Neural crest cell (in vitro differentiated cells): ENCODE data around the gene DOCK10. TPM values are rescaled to one million over a fixed set of nuclear protein-coding genes. Genes with fewer than 3 reads are reported as not detected.

ENCODE experiments used
- DNase-seq: peaks from one replicate; pipeline ENCODE4 v3.0.0; 2021; ENCODE audit warnings: low read depth, mixed read lengths, low spot score
- H3K27ac Mint-ChIP-seq: one replicate; pipeline ENCODE4 v1.8.0; 2021; ENCODE audit warnings: mild to moderate bottlenecking, mixed read lengths; ENCODE audit not compliant: unreplicated experiment
- H3K27me3 Mint-ChIP-seq: 2 replicates; pipeline ENCODE4 v1.8.0; 2021; ENCODE audit warnings: low read depth, mild to moderate bottlenecking, mixed read lengths
- H3K36me3 Mint-ChIP-seq: 2 replicates; pipeline ENCODE4 v1.8.0; 2021; ENCODE audit warnings: low read depth, mild to moderate bottlenecking, mixed read lengths
- H3K4me1 Mint-ChIP-seq: 2 replicates; pipeline ENCODE4 v1.8.0; 2021; ENCODE audit warnings: mixed read lengths
- H3K4me3 Mint-ChIP-seq: one replicate; pipeline ENCODE4 v1.8.0; 2021; ENCODE audit warnings: mild to moderate bottlenecking, mixed read lengths
- H3K9me3 Mint-ChIP-seq: 2 replicates; pipeline ENCODE4 v1.8.0; 2021; ENCODE audit warnings: mixed read lengths
- long read RNA-seq: library from polyadenylated mRNA; unstranded; transcript quantifications from one replicate; pipeline ENCODE4 v2.0.0, GENCODE V29; 2020
- total RNA-seq: library from RNA; stranded (reverse); gene quantifications from 2 replicates; pipeline ENCODE4 v1.2.1, GENCODE V29; 2021
- TF ChIP-seq, protein P1 (sequence below): fragments of 200-600 bp; sonication (generic); conservative IDR thresholded peaks from 2 replicates; pipeline ENCODE4 v1.5.0; 2021; ENCODE audit warnings: antibody characterized with exemption, mild to moderate bottlenecking

Gene DOCK10
- 29.7 and 32.4 TPM in 2 replicates for total RNA-seq
- long read RNA-seq, partial matches to known transcripts = 14 of 20 reads
- long read RNA-seq, other reads (novel, unspliced or antisense) = 6 of 20 reads

DNA sequence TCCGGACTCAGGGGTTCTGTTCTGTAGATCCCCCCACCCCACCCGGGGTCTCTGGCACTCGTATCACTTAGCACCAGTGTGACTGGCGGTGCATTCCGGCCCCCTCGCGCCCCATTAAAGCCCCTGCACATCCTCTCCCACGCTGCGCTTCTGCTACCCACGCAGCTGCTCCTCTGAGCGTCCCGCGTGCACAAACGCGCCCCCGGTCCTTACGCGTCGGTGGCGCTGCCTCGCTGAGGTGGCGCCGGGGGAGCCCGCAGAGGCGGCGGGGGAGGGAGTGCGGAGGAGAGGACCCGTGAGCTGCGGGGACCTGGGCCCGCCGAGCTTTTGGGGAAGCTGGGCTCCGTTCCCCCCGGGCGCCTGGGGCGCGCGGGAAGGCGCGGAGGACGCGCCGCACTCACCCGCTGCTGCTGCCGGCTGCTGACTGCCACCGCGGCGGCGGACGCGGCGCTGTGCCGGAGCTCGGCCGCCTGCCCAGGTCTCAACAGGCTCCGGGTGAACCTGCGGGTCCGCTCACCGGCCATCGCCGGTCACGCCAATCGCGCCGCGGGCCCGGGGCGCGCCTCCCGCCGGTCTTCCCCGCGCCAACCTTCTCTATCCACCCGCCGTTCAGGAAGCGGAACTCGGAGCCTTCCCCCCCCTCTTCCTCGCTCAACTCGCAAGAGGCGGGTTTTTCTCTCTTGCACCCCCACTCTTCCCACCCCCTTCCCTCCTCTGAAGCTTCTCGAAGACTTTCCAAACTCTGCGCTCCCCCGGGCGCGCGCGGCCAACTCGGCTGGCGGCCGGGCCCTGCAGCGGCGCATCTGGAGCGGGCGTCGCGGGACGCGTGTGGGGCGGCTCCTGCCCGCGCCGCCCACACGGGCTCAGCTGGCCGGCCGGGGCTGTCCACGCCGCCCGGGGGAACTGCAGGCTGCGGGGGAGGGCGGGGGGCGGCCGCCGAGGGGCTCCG is at the start of gene DOCK10:
Gene DOCK10 (minus strand): TSS at position 618 of the 949 bp plus-strand sequence. CDS start 94 bp downstream, at position 524.
- H3K27me3 Mint-ChIP-seq = peaks cover 76% of the 10 kb centered on the region
- no peaks in the 10 kb centered on the region for H3K9me3 Mint-ChIP-seq
- H3K4me3 Mint-ChIP-seq = peak within 1 kb of the TSS; percentile 87
- H3K4me1 Mint-ChIP-seq = peaks cover 12% of the 10 kb centered on the region
- TF ChIP-seq, protein P1, sequence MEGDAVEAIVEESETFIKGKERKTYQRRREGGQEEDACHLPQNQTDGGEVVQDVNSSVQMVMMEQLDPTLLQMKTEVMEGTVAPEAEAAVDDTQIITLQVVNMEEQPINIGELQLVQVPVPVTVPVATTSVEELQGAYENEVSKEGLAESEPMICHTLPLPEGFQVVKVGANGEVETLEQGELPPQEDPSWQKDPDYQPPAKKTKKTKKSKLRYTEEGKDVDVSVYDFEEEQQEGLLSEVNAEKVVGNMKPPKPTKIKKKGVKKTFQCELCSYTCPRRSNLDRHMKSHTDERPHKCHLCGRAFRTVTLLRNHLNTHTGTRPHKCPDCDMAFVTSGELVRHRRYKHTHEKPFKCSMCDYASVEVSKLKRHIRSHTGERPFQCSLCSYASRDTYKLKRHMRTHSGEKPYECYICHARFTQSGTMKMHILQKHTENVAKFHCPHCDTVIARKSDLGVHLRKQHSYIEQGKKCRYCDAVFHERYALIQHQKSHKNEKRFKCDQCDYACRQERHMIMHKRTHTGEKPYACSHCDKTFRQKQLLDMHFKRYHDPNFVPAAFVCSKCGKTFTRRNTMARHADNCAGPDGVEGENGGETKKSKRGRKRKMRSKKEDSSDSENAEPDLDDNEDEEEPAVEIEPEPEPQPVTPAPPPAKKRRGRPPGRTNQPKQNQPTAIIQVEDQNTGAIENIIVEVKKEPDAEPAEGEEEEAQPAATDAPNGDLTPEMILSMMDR = no peak
- no peaks in the 10 kb centered on the region for H3K36me3 Mint-ChIP-seq
- DNase-seq = peak; percentile 17
- H3K27ac Mint-ChIP-seq = no peak within 1 kb of the TSS

- no peaks in the 10 kb centered on the region for H3K36me3 Mint-ChIP-seq
- peaks cover 4% of the 10 kb centered on the region for H3K9me3 Mint-ChIP-seq
- no peaks in the 10 kb centered on the region for H3K27me3 Mint-ChIP-seq
- TF ChIP-seq, protein P1 = no peak
- no peaks in the 10 kb centered on the region for H3K4me1 Mint-ChIP-seq
- no peak overlapping the region for H3K4me3 Mint-ChIP-seq
- no peak overlapping the region for H3K27ac Mint-ChIP-seq
- no peak for DNase-seq
These were observed 49.1 kb upstream of the DOCK10 start for GRCh38 chr2:225091336-225091735.

- TF ChIP-seq, protein P1 = no peak
- no peaks in the 10 kb centered on the region for H3K27me3 Mint-ChIP-seq
- H3K9me3 Mint-ChIP-seq = peaks cover 4% of the 10 kb centered on the region
- H3K36me3 Mint-ChIP-seq = no peaks in the 10 kb centered on the region
- H3K27ac Mint-ChIP-seq = no peak overlapping the region
- no peak overlapping the region for H3K4me3 Mint-ChIP-seq
- no peaks in the 10 kb centered on the region for H3K4me1 Mint-ChIP-seq
- no peak for DNase-seq
These were observed 48.5 kb upstream of the DOCK10 start for GRCh38 chr2:225090746-225091145.

GRCh38 chr2:225086915-225087314 is 44.6 kb upstream of the DOCK10 start:
- TF ChIP-seq, protein P1 = no peak
- Mint-ChIP-seq H3K9me3 (peaks cover 3% of the 10 kb centered on the region), H3K27ac (no peak overlapping the region), H3K36me3 (no peaks in the 10 kb centered on the region), H3K4me3 (no peak overlapping the region), H3K27me3 (no peaks in the 10 kb centered on the region), H3K4me1 (no peaks in the 10 kb centered on the region)
- no peak for DNase-seq

DNA sequence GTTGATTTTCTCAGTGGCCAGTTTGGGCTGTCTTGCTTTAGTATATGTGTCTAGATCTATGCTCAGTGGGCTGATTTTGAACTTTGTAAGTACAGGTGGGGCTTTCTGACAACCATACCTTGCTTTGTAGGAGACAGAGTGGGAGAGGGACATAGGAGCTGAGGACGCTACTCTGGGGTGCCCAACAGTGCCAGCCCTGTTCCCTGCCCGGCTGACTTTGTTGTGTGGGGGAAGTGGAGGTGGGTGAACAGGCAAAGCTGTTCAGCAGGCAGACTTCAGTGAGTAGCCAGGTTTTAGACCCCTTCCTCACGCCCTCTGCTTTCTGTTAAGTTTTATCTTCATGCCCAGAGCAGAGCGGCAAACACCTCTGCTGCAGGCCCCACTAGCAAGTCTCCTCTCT is 44.2 kb upstream of the DOCK10 start:
- DNase-seq = no peak
- H3K4me3 Mint-ChIP-seq = no peak overlapping the region
- H3K4me1 Mint-ChIP-seq = no peaks in the 10 kb centered on the region
- H3K27ac Mint-ChIP-seq = no peak overlapping the region
- TF ChIP-seq, protein P1 = no peak
- H3K9me3 Mint-ChIP-seq = peaks cover 4% of the 10 kb centered on the region
- no peaks in the 10 kb centered on the region for H3K27me3 Mint-ChIP-seq
- H3K36me3 Mint-ChIP-seq = no peaks in the 10 kb centered on the region
